Central memory CD4-positive, alpha-beta T cell (primary cell): ENCODE data around the gene OR51B4.
"Not testable (repeated sequence)": the region's sequence is repeated elsewhere in the genome, so short reads cannot be mapped to it uniquely, and the experiment has no call there.

Source experiments
- DNase-seq: peaks from one replicate; pipeline ENCODE4 v3.0.0; 2022
- total RNA-seq, 3 experiments: gene quantifications; one replicate each; lab custom pipeline; 2026; lab: John Stamatoyannopoulos, UW

Gene OR51B4
- 0 reads per million in 3 experiments for total RNA-seq

GRCh38 chr11:5301846-5302245 lies at the start of gene OR51B4:
OR51B4 (minus strand) TSS chr11:5301946; CDS start chr11:5301946, 0 bp downstream.
- DNase-seq = no peak

GRCh38 chr11:5351208-5351607 lies 49.5 kb upstream of the OR51B4 start, which contains the start of gene OR51B6:
OR51B6 (plus strand) TSS chr11:5351508; CDS start chr11:5351508, 0 bp downstream.
- no peak for DNase-seq

GRCh38 chr11:5349550-5349949 lies 47.8 kb upstream of the OR51B4 start:
- DNase-seq = no peak

GRCh38 chr11:5348551-5349194 lies 46.9 kb upstream of the OR51B4 start:
- DNase-seq = no peak

GRCh38 chr11:5345831-5346230 lies 44.1 kb upstream of the OR51B4 start:
- no peak for DNase-seq

GRCh38 chr11:5343474-5344335 lies 42.0 kb upstream of the OR51B4 start, which contains the start of gene OR51B5:
OR51B5 (minus strand) TSS chr11:5343524; CDS start chr11:5343524, 0 bp downstream.
- DNase-seq = no peak

- DNase-seq = no peak
These were observed 38.1 kb upstream of the OR51B4 start for GRCh38 chr11:5339771-5340322.

- not testable (repeated sequence) for DNase-seq
These were observed 35.5 kb upstream of the OR51B4 start for GRCh38 chr11:5337253-5337652.

GRCh38 chr11:5336331-5336730 lies 34.6 kb upstream of the OR51B4 start:
- DNase-seq = no peak

- no peak for DNase-seq
These were observed 33.4 kb upstream of the OR51B4 start for GRCh38 chr11:5335170-5335569.

- DNase-seq = no peak
These were observed 22.5 kb upstream of the OR51B4 start, which contains the start of gene OR51B2 for GRCh38 chr11:5324197-5324596. OR51B2 (minus strand) TSS chr11:5324297; CDS start chr11:5324297, 0 bp downstream.

- DNase-seq = no peak
These were observed 15.5 kb upstream of the OR51B4 start for GRCh38 chr11:5317292-5317691.

GRCh38 chr11:5313326-5314023 lies 11.7 kb upstream of the OR51B4 start:
- not testable (repeated sequence) for DNase-seq

GRCh38 chr11:5310423-5310822 lies 8.7 kb upstream of the OR51B4 start:
- no peak for DNase-seq

- DNase-seq = no peak
These were observed 5.7 kb upstream of the OR51B4 start for GRCh38 chr11:5307256-5308019.

- no peak for DNase-seq
These were observed 2.3 kb upstream of the OR51B4 start for GRCh38 chr11:5304046-5304445.

- no peak for DNase-seq
These were observed 1.9 kb upstream of the OR51B4 start for GRCh38 chr11:5303626-5304025.

GRCh38 chr11:5300251-5300650 lies 1.5 kb downstream of the OR51B4 start:
- DNase-seq = no peak

- DNase-seq = no peak
These were observed 3.3 kb downstream of the OR51B4 start for GRCh38 chr11:5298451-5298850.

- DNase-seq = no peak
These were observed 3.9 kb downstream of the OR51B4 start for GRCh38 chr11:5297721-5298323.

GRCh38 chr11:5294342-5294995 lies 7.3 kb downstream of the OR51B4 start:
- not testable (repeated sequence) for DNase-seq
